MCF 10A (cell line): Measurements from ENCODE around the gene FZD7. TPM values are rescaled to one million over a fixed set of nuclear protein-coding genes. Genes with fewer than 3 reads are reported as not detected.
A peak's percentile ranks its signal among the peaks of the same experiment; 100 is the strongest.

Experiments used
- Bru-seq: library from RNA; stranded (reverse); fragments of 400-500 nt; gene quantifications from one replicate; lab custom pipeline; 2021; lab: Mats Ljungman, UMichigan
- BruChase-seq, 2 experiments: library from RNA; stranded (reverse); fragments of 400-500 nt; gene quantifications; one replicate each; lab custom pipeline; 2021; lab: Mats Ljungman, UMichigan
- BruUV-seq: library from RNA; stranded (reverse); fragments of 400-500 nt; replicated peaks from 2 replicates; lab custom pipeline; 2021; lab: Mats Ljungman, UMichigan
- CTCF ChIA-PET: fragments of 300-600 bp; sonication (Branson Sonifier 250); formaldehyde crosslinking; extraction: SDS; loops from one replicate; lab custom pipeline; 2021; ENCODE audit warnings: antibody characterized with exemption, inconsistent platforms; lab: Yijun Ruan, JAX
- POLR2A ChIA-PET: fragments of 300-600, 350-650 bp; sonication (Branson Sonifier 250); formaldehyde crosslinking; extraction: SDS; loops from one replicate; lab custom pipeline; 2020; ENCODE audit warnings: antibody characterized with exemption, inconsistent platforms; lab: Yijun Ruan, JAX
- DNase-seq: peaks from one replicate; pipeline ENCODE4 v3.0.0-alpha.2; 2018; ENCODE audit not compliant: unreplicated experiment
- H3K27ac Mint-ChIP-seq: one replicate; pipeline ENCODE4 v1.8.0; 2022; ENCODE audit warnings: mild to moderate bottlenecking, low read depth, mixed read lengths; ENCODE audit not compliant: unreplicated experiment
- H3K27me3 Mint-ChIP-seq: one replicate; pipeline ENCODE4 v1.8.0; 2022; ENCODE audit warnings: mixed read lengths; ENCODE audit not compliant: insufficient read depth, unreplicated experiment
- H3K36me3 Mint-ChIP-seq: one replicate; pipeline ENCODE4 v1.8.0; 2022; ENCODE audit warnings: mild to moderate bottlenecking, moderate library complexity, mixed read lengths; ENCODE audit not compliant: insufficient read depth, unreplicated experiment
- H3K4me1 Mint-ChIP-seq: one replicate; pipeline ENCODE4 v1.8.0; 2022; ENCODE audit warnings: mixed read lengths; ENCODE audit not compliant: insufficient read depth, unreplicated experiment
- H3K4me3 Mint-ChIP-seq: one replicate; pipeline ENCODE4 v1.8.0; 2022; ENCODE audit warnings: mild to moderate bottlenecking, moderate library complexity, mixed read lengths; ENCODE audit not compliant: unreplicated experiment
- H3K9me3 Mint-ChIP-seq: one replicate; pipeline ENCODE4 v1.8.0; 2022; ENCODE audit warnings: mixed read lengths; ENCODE audit not compliant: unreplicated experiment
- CTCF ChIP-seq: fragments of 200-600 bp; IDR thresholded peaks from one replicate; pipeline ENCODE4 v1.8.0; 2022; ENCODE audit warnings: antibody characterized with exemption, mild to moderate bottlenecking; ENCODE audit not compliant: unreplicated experiment
- intact Hi-C: fragments of 100-400 bp; cut with micrococcal nuclease; formaldehyde crosslinking; loops from 2 replicates; pipeline ENCODE4 v1.14.1; 2022
- long read RNA-seq: library from polyadenylated mRNA; stranded (forward); transcript quantifications from one replicate; pipeline ENCODE4 v2.0.0, GENCODE V29; 2022
- total RNA-seq: library from RNA; stranded (reverse); gene quantifications from 2 replicates; pipeline ENCODE4 v1.2.3, GENCODE V29; 2022

Gene FZD7
- total RNA-seq (1.1 and 1.8 TPM in 2 replicates), Bru-seq, nascent RNA (percentile 40 among the genes with signal in this experiment), BruChase-seq, experiment 1, labeled RNA remaining after a 6-hour chase (percentile 42 among the genes with signal in this experiment), BruChase-seq, experiment 2, labeled RNA remaining after a 2-hour chase (percentile 54 among the genes with signal in this experiment)
- long read RNA-seq, partial matches to known transcripts = 0 of 4 reads
- long read RNA-seq, other reads (novel, unspliced or antisense) = 0 of 4 reads

GRCh38 chr2:202033317-202034248 lies at the start of gene FZD7:
TSS of gene FZD7 (plus strand) at chr2:202033855. CDS start at chr2:202034648, 793 bp downstream.
- Mint-ChIP-seq H3K4me1 (peaks cover 7% of the 10 kb centered on the region), H3K27ac (peak within 1 kb of the TSS; percentile 72), H3K9me3 (no peaks in the 10 kb centered on the region), H3K36me3 (no peaks in the 10 kb centered on the region), H3K4me3 (no peak within 1 kb of the TSS), H3K27me3 (no peaks in the 10 kb centered on the region)
- intact Hi-C loops = loop anchor here (1.0 to 10.0 kb wide), 2 partner anchors 101 to 173 kb away; no protein-coding TSS in a partner anchor
- DNase-seq = peak; percentile 93
- POLR2A ChIA-PET = interaction anchor here (0.7 to 1.0 kb wide), 4 partner anchors 31 to 252 kb away, joined by 3 to 7 read pairs (median 3); partner anchors contain the start of gene ALS2
- no TSS peak for BruUV-seq
- CTCF ChIA-PET = no interaction called here
- no peak for TF ChIP-seq CTCF

DNA sequence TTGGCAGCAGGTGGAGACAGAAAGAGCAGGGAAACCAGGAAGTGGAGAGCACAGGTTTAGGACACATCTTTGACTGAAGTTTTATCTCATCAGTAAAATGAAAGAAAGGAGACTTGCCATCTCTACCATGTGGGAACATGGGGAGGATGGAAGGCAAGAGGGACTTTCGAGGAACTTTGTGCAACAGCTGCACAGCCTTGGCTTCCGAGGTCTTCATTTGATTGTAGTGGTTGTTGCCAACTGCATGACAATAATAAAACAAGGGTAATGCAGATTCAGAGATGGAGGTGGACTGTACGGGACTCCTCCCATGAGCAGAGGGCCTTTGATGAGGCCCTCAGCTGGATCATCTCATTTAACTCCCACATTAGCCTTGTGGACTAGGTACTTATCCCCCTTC lies 49.3 kb upstream of the FZD7 start:
- CTCF ChIA-PET = no interaction called here
- Mint-ChIP-seq H3K4me3 (no peak overlapping the region), H3K27ac (no peak overlapping the region), H3K9me3 (no peaks in the 10 kb centered on the region), H3K36me3 (peaks cover 3% of the 10 kb centered on the region), H3K27me3 (no peaks in the 10 kb centered on the region), H3K4me1 (no peaks in the 10 kb centered on the region)
- TF ChIP-seq CTCF = no peak
- POLR2A ChIA-PET = no interaction called here
- intact Hi-C loops = no loop called here
- DNase-seq = no peak
- no TSS peak for BruUV-seq

DNA sequence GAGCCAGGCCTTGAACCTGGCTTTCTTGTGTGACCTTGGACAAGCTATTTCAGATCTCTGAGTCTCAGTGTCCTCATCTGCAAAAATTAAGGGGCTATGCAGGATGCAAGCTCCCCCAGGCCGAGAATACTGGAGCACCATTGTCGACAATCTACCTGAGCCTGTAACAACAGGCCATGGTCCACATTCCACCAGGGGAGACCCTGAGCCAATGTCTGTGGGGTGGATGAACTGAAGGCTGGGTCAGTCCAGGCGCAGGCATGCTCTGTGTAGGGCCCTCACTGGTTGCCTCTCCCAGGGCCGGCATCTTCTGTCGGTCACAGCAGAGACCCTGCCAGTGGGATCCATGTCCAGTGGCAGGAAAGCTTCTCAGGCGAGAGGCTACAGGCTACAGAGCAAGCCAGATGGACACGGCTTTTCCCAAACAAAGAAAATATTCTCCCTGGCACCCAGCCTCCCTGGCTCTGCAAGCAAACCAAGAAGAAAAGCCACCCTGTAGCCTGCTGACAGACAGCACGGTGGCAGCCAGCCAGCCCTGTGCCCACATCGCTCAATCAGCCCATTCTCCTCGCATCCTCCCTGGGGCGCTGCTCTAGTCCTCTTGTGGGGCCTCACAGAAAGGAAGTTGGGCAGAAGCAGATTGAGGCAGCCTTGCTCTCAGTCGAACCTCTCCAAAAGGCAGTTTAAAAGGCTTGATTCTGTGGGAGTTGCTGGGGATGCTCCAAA lies 48.7 kb upstream of the FZD7 start:
- H3K27ac Mint-ChIP-seq = no peak overlapping the region
- intact Hi-C loops = no loop called here
- DNase-seq = no peak

More for the DNA sequence above, 48.7 kb upstream of the FZD7 start:
- H3K36me3 Mint-ChIP-seq = no peaks in the 10 kb centered on the region
- H3K9me3 Mint-ChIP-seq = no peaks in the 10 kb centered on the region
- POLR2A ChIA-PET = no interaction called here
- CTCF ChIA-PET = interaction anchor here (0.6 kb wide), 1 partner anchor 88 kb away, joined by 3 read pairs; no protein-coding TSS in a partner anchor
- TF ChIP-seq CTCF = no peak
- no peak overlapping the region for H3K4me3 Mint-ChIP-seq
- H3K4me1 Mint-ChIP-seq = no peaks in the 10 kb centered on the region
- no peaks in the 10 kb centered on the region for H3K27me3 Mint-ChIP-seq
- BruUV-seq = no TSS peak
